Prostate gland (tissue), 2 donors: Measurements from ENCODE around the gene MKLN1. TPM values are rescaled to one million over a fixed set of nuclear protein-coding genes. Genes with fewer than 3 reads are reported as not detected.

Experiments used
- DNase-seq: peaks from one replicate; pipeline ENCODE4 v3.0.0-alpha.2; 2019; ENCODE audit warnings: low spot score
- H3K27ac ChIP-seq, 2 donors: fragments of 200-600 bp; sonication (generic); 2 replicates each; pipeline ENCODE4 v1.5.1; 2017 to 2019
- H3K27me3 ChIP-seq: fragments of 200-600 bp; sonication (generic); replicated peaks from 2 replicates; pipeline ENCODE4 v1.5.1; 2019; ENCODE audit not compliant: insufficient read depth
- H3K36me3 ChIP-seq, 2 donors: fragments of 200-600 bp; sonication (generic); 1 replicate in 1 of 2; 2 replicates in 1 of 2; pipeline versions ENCODE4 v1.5.1 to v1.8.1; 2017 to 2019
- H3K4me1 ChIP-seq: fragments of 200-600 bp; sonication (generic); replicated peaks from 2 replicates; pipeline ENCODE4 v1.5.1; 2019
- H3K4me3 ChIP-seq, 2 donors: fragments of 200-600 bp; sonication (generic); 2 replicates each; pipeline ENCODE4 v1.5.1; 2017 to 2019
- H3K9me3 ChIP-seq: fragments of 200-600 bp; sonication (generic); 2 replicates; pipeline ENCODE4 v1.5.1; 2017
- CTCF ChIP-seq, 4 experiments: fragments of 200-600 bp in 2 of 4; fragments of 450-650 bp in 2 of 4; sonication (generic) in 2 of 4; IDR thresholded peaks; 1 replicate in 3 of 4; 2 replicates in 1 of 4; pipeline ENCODE4 v1.5.1; 2016 to 2019; ENCODE audit warnings: antibody characterized with exemption in 4 of 4, mild to moderate bottlenecking in 2 of 4, moderate library complexity in 2 of 4
- POLR2A ChIP-seq: fragments of 450-650 bp; IDR thresholded peaks from one replicate; pipeline ENCODE4 v1.6.1; 2016; ENCODE audit warnings: antibody characterized with exemption, mild to moderate bottlenecking
- POLR2AphosphoS5 ChIP-seq: sonication (generic); formaldehyde crosslinking; IDR thresholded peaks from one replicate; pipeline ENCODE4 v1.6.1; 2017; ENCODE audit warnings: antibody characterized with exemption
- WGBS: methylation state at CpG from one replicate; pipeline ENCODE4 v1.1.5; 2018; 5-methylcytosine and 5-hydroxymethylcytosine counted together
- intact Hi-C: fragments of 100-400 bp; cut with DNase I; formaldehyde crosslinking; loops from one replicate; pipeline ENCODE4 v1.14.2; 2022
- total RNA-seq, 2 donors: library from RNA; depleted of rRNA; stranded (reverse); fragments of >200 nt; gene quantifications; one replicate each; pipeline ENCODE4 v1.1.0, GENCODE V29; 2016

Gene MKLN1
- total RNA-seq, 2 donors from 2014 or later, result 53.1 to 58.1 TPM

- H3K27ac ChIP-seq, result no peak overlapping the region
- TF ChIP-seq POLR2A (no peak), CTCF (IDR thresholded peaks at IDR 0.05) (no peak), POLR2AphosphoS5 (no peak)
- no peak for DNase-seq
- intact Hi-C loops, result no loop called here
- H3K4me3 ChIP-seq, result no peak overlapping the region
- H3K4me1 ChIP-seq, result no peaks in the 10 kb centered on the region
- H3K9me3 ChIP-seq, result no peaks in the 10 kb centered on the region
- 36% methylated on average over 1 of the region's 1 CpG for WGBS
- no peaks in the 10 kb centered on the region for H3K27me3 ChIP-seq
- no peaks in the 10 kb centered on the region for H3K36me3 ChIP-seq
These were observed 5.6 kb upstream of the MKLN1 start for GRCh38 chr7:131322061-131322460.

- H3K27ac ChIP-seq, result no peak overlapping the region
- H3K27me3 ChIP-seq, result no peaks in the 10 kb centered on the region
- H3K9me3 ChIP-seq, result no peaks in the 10 kb centered on the region
- DNase-seq, result no peak
- no peak overlapping the region for H3K4me3 ChIP-seq
- WGBS, result 91% methylated on average over 7 of the region's 7 CpGs
- no peak for TF ChIP-seq POLR2AphosphoS5
- TF ChIP-seq POLR2A, result no peak
- no peak for TF ChIP-seq CTCF (IDR thresholded peaks at IDR 0.05)
- intact Hi-C loops, result no loop called here
- H3K36me3 ChIP-seq, result no peaks in the 10 kb centered on the region
- no peaks in the 10 kb centered on the region for H3K4me1 ChIP-seq
These were observed 4.8 kb upstream of the MKLN1 start for GRCh38 chr7:131322861-131323260.

GRCh38 chr7:131325179-131325840 lies 2.4 kb upstream of the MKLN1 start:
- 92% methylated on average over 5 of the region's 5 CpGs for WGBS

GRCh38 chr7:131326576-131326975 lies 1.1 kb upstream of the MKLN1 start:
- no peak for TF ChIP-seq CTCF (IDR thresholded peaks at IDR 0.05)
- no peak for TF ChIP-seq POLR2AphosphoS5
- no peak for TF ChIP-seq POLR2A
- H3K36me3 ChIP-seq, result no peaks in the 10 kb centered on the region
- H3K4me3 ChIP-seq, result peak overlapping the region in 1 of 2 donors; percentile 93
- H3K27ac ChIP-seq, result peak overlapping the region; percentile 97 to 98
- H3K9me3 ChIP-seq, result no peaks in the 10 kb centered on the region
- no peak for DNase-seq
- no peaks in the 10 kb centered on the region for H3K27me3 ChIP-seq
- peaks cover 8% of the 10 kb centered on the region for H3K4me1 ChIP-seq
- intact Hi-C loops, result no loop called here
- 72% methylated on average over 6 of the region's 6 CpGs for WGBS

More at GRCh38 chr7:131325179-131325840, 2.4 kb upstream of the MKLN1 start:
- Histone ChIP-seq H3K27ac (peak overlapping the region; percentile 52 to 59), H3K36me3 (no peaks in the 10 kb centered on the region), H3K4me3 (no peak overlapping the region), H3K4me1 (peaks cover 8% of the 10 kb centered on the region), H3K9me3 (no peaks in the 10 kb centered on the region), H3K27me3 (no peaks in the 10 kb centered on the region)
- intact Hi-C loops, result no loop called here
- no peak for DNase-seq
- TF ChIP-seq POLR2AphosphoS5, result no peak
- no peak for TF ChIP-seq CTCF (IDR thresholded peaks at IDR 0.05)
- no peak for TF ChIP-seq POLR2A

- intact Hi-C loops, result no loop called here
- no peaks in the 10 kb centered on the region for H3K9me3 ChIP-seq
- peak; percentile 54 for DNase-seq
- H3K4me1 ChIP-seq, result peaks cover 8% of the 10 kb centered on the region
- peak overlapping the region; percentile 97 to 98 for H3K27ac ChIP-seq
- TF ChIP-seq CTCF (IDR thresholded peaks at IDR 0.05) (no peak), POLR2AphosphoS5 (no peak), POLR2A (no peak)
- H3K36me3 ChIP-seq, result no peaks in the 10 kb centered on the region
- peak overlapping the region; percentile 86 to 93 for H3K4me3 ChIP-seq
- 1% methylated on average over 14 of the region's 14 CpGs for WGBS
- H3K27me3 ChIP-seq, result no peaks in the 10 kb centered on the region
These were observed 539 bp upstream of the MKLN1 start for GRCh38 chr7:131327049-131327625.
